NCI-H524 treated with DMSO at 0.1 percent for 48 hours (cell line): Measurements from ENCODE around the gene S100A16.
A peak's percentile ranks its signal among the peaks of the same experiment; 100 is the strongest.
"Not testable (repeated sequence)": the region's sequence is repeated elsewhere in the genome, so short reads cannot be mapped to it uniquely, and the experiment has no call there.

Source experiments
- DNase-seq: peaks from one replicate; lab custom pipeline; 2025; lab: John Stamatoyannopoulos, UW

The S100A16 gene

GRCh38 chr1:153615406-153615805 lies 2.5 kb upstream of the S100A16 start:
- no peak for DNase-seq

- DNase-seq, result no peak
Observed at GRCh38 chr1:153614906-153615305, 2.0 kb upstream of the S100A16 start.

GRCh38 chr1:153614189-153614900 lies 1.4 kb upstream of the S100A16 start:
- DNase-seq, result no peak

- DNase-seq, result no peak
Observed at GRCh38 chr1:153613406-153613805, 469 bp upstream of the S100A16 start.

- no peak for DNase-seq
Observed at GRCh38 chr1:153612111-153612754, 704 bp downstream of the S100A16 start.

GRCh38 chr1:153611356-153611755 lies 1.6 kb downstream of the S100A16 start:
- no peak for DNase-seq

- DNase-seq, result no peak
Observed at GRCh38 chr1:153610811-153611301, 2.1 kb downstream of the S100A16 start.

- no peak for DNase-seq
Observed at GRCh38 chr1:153610334-153610733, 2.6 kb downstream of the S100A16 start.

GRCh38 chr1:153609585-153609907 lies 3.4 kb downstream of the S100A16 start:
- DNase-seq, result no peak

GRCh38 chr1:153608742-153609584 lies 4.0 kb downstream of the S100A16 start:
- no peak for DNase-seq

GRCh38 chr1:153608089-153608682 lies 4.8 kb downstream of the S100A16 start:
- no peak for DNase-seq

- no peak for DNase-seq
Observed at GRCh38 chr1:153607381-153607780, 5.6 kb downstream of the S100A16 start.

- DNase-seq, result no peak
Observed at GRCh38 chr1:153606194-153606593, 6.7 kb downstream of the S100A16 start.

GRCh38 chr1:153602749-153603148 lies 10.2 kb downstream of the S100A16 start:
- DNase-seq, result no peak

- DNase-seq, result no peak
Observed at GRCh38 chr1:153599847-153600246, 13.1 kb downstream of the S100A16 start.

GRCh38 chr1:153598309-153599172 lies 14.4 kb downstream of the S100A16 start:
- peak; percentile 55 for DNase-seq

- no peak for DNase-seq
Observed at GRCh38 chr1:153597206-153597605, 15.7 kb downstream of the S100A16 start.

- no peak for DNase-seq
Observed at GRCh38 chr1:153592748-153593147, 20.2 kb downstream of the S100A16 start.

GRCh38 chr1:153588482-153588881 lies 24.5 kb downstream of the S100A16 start:
- no peak for DNase-seq

GRCh38 chr1:153588033-153588432 lies 24.9 kb downstream of the S100A16 start:
- not testable (repeated sequence) for DNase-seq

- DNase-seq, result no peak
Observed at GRCh38 chr1:153587314-153587713, 25.6 kb downstream of the S100A16 start.
